ENCODE results near the gene ARF5. TPM values are rescaled to one million over a fixed set of nuclear protein-coding genes. Genes with fewer than 3 reads are reported as not detected.

The ARF5 gene
- polyA plus RNA-seq, 1 donor (not counting 4 experiments of a cell fraction or from before 2014, with no cell fraction given) = 274 TPM

DNA sequence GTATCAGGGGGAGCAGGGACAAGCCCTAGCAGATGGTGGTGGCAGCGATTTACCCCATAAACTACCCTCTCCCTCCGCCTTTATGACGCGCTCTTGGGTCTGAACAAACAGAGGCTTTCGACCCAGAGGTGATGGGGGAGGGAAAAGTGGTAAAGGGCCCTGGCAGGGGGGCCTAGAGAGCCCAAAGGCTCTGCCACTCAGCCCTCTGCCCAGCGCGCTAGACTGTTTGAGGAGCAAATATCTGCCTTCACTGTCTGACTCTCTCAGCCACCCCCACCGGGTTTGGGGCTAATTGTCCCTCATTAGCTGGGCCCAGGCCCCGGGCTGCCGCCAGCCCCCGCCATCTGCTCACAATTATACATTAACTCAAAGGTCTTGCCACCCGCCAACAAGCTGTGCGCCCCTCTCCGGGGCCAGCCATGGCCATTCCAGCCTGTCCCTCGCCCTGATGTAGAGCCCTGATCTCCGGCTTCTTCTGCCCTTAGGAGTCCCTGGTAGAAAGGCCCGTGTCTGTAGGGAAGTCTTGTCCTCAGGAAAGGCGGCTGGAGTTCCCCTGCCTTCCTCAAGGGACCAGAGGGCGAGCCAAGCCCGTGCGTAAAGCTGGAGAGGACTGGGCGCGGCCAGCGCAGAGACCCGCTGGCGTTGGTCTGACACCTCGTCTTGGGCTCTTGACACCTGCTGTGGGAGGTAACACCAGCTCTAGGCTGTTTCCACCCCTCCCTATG lies 31.6 kb downstream of the ARF5 start:
- H4K20me1 ChIP-seq (ENCODE audit: control insufficient read depth, extremely low read depth, insufficient read depth, low read length) = no peaks in the 10 kb centered on the region
- H3K27ac ChIP-seq (ENCODE audit: control insufficient read depth, insufficient read depth, low read length) = no peak overlapping the region
- no peaks in the 10 kb centered on the region for H3K36me3 ChIP-seq (ENCODE audit: control insufficient read depth in 2 of 2, extremely low read depth in 1 of 2, insufficient read depth in 2 of 2, low read length in 2 of 2)
- DNase-seq (ENCODE audit: low read depth, low spot score) (no peak), FAIRE-seq (no peak)
- H3K9me3 ChIP-seq (ENCODE audit: control insufficient read depth, low read depth, low read length) = no peaks in the 10 kb centered on the region
- H3K4me3 ChIP-seq (ENCODE audit: control insufficient read depth in 2 of 3, extremely low read depth in 1 of 3, insufficient read depth in 2 of 3, low read depth in 1 of 3, low read length in 3 of 3) = no peak overlapping the region
- no peak overlapping the region for H3K4me2 ChIP-seq (ENCODE audit: control insufficient read depth, extremely low read depth, insufficient read depth, low read depth, low read length)
- dilution Hi-C loops (cut with MboI; ENCODE audit: extremely low pct_ligation_motif_present, low sequenced_read_pairs) = no loop called here
- no peak overlapping the region for H2AFZ ChIP-seq (ENCODE audit: control insufficient read depth, low read length)
- no peaks in the 10 kb centered on the region for H3K4me1 ChIP-seq (ENCODE audit: control insufficient read depth, extremely low read depth, insufficient read depth, low read length)
- no peaks in the 10 kb centered on the region for H3K79me2 ChIP-seq (ENCODE audit: control insufficient read depth, insufficient read depth, low read length)
- no peak overlapping the region for H3K9ac ChIP-seq (ENCODE audit: control insufficient read depth, extremely low read depth, insufficient read depth, low read length)
- no peaks in the 10 kb centered on the region for H3K9me1 ChIP-seq (ENCODE audit: control insufficient read depth, extremely low read depth, insufficient read depth, low read length)
- TF ChIP-seq EZH2 (IDR thresholded peaks at IDR 0.05; ENCODE audit: low read length) = no peak
- TF ChIP-seq, protein P1, sequence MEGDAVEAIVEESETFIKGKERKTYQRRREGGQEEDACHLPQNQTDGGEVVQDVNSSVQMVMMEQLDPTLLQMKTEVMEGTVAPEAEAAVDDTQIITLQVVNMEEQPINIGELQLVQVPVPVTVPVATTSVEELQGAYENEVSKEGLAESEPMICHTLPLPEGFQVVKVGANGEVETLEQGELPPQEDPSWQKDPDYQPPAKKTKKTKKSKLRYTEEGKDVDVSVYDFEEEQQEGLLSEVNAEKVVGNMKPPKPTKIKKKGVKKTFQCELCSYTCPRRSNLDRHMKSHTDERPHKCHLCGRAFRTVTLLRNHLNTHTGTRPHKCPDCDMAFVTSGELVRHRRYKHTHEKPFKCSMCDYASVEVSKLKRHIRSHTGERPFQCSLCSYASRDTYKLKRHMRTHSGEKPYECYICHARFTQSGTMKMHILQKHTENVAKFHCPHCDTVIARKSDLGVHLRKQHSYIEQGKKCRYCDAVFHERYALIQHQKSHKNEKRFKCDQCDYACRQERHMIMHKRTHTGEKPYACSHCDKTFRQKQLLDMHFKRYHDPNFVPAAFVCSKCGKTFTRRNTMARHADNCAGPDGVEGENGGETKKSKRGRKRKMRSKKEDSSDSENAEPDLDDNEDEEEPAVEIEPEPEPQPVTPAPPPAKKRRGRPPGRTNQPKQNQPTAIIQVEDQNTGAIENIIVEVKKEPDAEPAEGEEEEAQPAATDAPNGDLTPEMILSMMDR (optimal IDR thresholded peaks at IDR 0.05 in 1 of 3, IDR thresholded peaks at IDR 0.05 in 1 of 3, conservative IDR thresholded peaks at IDR 0.05 in 1 of 3; ENCODE audit: extremely low read depth in 1 of 3, insufficient read depth in 2 of 3, low read length in 3 of 3) = no peak
- H3K27me3 ChIP-seq (ENCODE audit: control insufficient read depth, extremely low read depth, insufficient read depth, low read length) = peaks cover 42% of the 10 kb centered on the region

DNA sequence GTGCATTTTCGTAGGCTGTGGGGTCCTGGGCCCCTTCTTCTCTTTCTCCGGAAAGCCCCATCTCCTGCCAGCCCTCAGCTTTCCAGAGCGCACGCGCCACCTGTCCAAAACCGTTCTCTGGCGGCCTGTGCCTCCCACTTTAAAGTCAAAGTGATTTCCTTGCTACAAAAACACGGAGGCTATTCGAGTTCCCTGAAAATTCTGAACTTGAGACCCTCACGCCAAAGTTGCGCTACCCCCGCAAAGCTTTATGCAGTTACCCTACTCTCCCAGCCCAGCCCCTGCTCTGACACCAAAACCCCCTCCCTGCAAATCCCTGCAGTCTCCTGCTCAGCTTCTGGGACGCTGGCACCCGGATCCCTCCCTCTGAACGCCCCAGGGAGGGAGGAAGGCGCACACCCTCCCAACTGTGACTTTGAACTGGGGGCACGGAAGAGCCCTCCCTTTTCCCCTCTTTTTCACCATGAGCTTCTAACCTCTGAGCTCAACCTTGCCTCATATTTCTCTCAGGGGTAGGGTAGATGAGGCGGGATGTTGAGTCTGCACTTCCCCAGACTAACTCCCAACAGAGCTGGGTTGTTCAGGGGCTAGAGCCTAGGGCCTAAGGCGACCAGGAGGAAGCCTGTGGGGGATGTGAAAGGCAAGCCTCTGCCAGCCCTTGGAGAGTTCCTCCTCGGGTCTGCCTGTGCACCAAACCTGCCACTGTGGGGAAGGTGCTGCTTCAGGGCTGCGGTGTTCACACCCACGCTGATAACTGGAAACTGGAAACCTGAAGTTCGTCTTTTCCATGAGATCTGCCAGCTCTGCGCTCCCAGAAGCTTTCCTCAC lies 32.4 kb downstream of the ARF5 start:
- Histone ChIP-seq H3K27me3 (ENCODE audit: control insufficient read depth, extremely low read depth, insufficient read depth, low read length) (peaks cover 35% of the 10 kb centered on the region), H2AFZ (ENCODE audit: control insufficient read depth, low read length) (no peak overlapping the region), H3K9ac (ENCODE audit: control insufficient read depth, extremely low read depth, insufficient read depth, low read length) (no peak overlapping the region), H3K4me3 (ENCODE audit: control insufficient read depth in 2 of 3, extremely low read depth in 1 of 3, insufficient read depth in 2 of 3, low read depth in 1 of 3, low read length in 3 of 3) (no peak overlapping the region), H3K9me1 (ENCODE audit: control insufficient read depth, extremely low read depth, insufficient read depth, low read length) (no peaks in the 10 kb centered on the region), H3K9me3 (ENCODE audit: control insufficient read depth, low read depth, low read length) (no peaks in the 10 kb centered on the region), H3K4me2 (ENCODE audit: control insufficient read depth, extremely low read depth, insufficient read depth, low read depth, low read length) (no peak overlapping the region), H3K4me1 (ENCODE audit: control insufficient read depth, extremely low read depth, insufficient read depth, low read length) (no peaks in the 10 kb centered on the region), H3K36me3 (ENCODE audit: control insufficient read depth in 2 of 2, extremely low read depth in 1 of 2, insufficient read depth in 2 of 2, low read length in 2 of 2) (no peaks in the 10 kb centered on the region), H3K79me2 (ENCODE audit: control insufficient read depth, insufficient read depth, low read length) (no peaks in the 10 kb centered on the region), H3K27ac (ENCODE audit: control insufficient read depth, insufficient read depth, low read length) (no peak overlapping the region), H4K20me1 (ENCODE audit: control insufficient read depth, extremely low read depth, insufficient read depth, low read length) (no peaks in the 10 kb centered on the region)
- no peak for TF ChIP-seq EZH2 (IDR thresholded peaks at IDR 0.05; ENCODE audit: low read length)
- TF ChIP-seq, protein P1 (optimal IDR thresholded peaks at IDR 0.05 in 1 of 3, IDR thresholded peaks at IDR 0.05 in 1 of 3, conservative IDR thresholded peaks at IDR 0.05 in 1 of 3; ENCODE audit: extremely low read depth in 1 of 3, insufficient read depth in 2 of 3, low read length in 3 of 3) = no peak
- FAIRE-seq (no peak), DNase-seq (ENCODE audit: low read depth, low spot score) (no peak)
- dilution Hi-C loops (cut with MboI; ENCODE audit: extremely low pct_ligation_motif_present, low sequenced_read_pairs) = no loop called here

Data from keratinocyte (primary cell).